A673 (cell line): ENCODE measurements around the gene SH2D3C.

Source experiments
- CTCF ChIP-seq: fragments of 300-800, 200-600 bp; sonication (generic); conservative IDR thresholded peaks from 2 replicates; pipeline ENCODE4 v1.5.1; 2017; ENCODE audit warnings: low read depth, mild to moderate bottlenecking, antibody characterized with exemption, low read length, moderate library complexity, mixed read lengths
- EZH2 ChIP-seq: fragments of 200-600 bp; sonication (generic); IDR thresholded peaks from 2 replicates; pipeline ENCODE4 v1.6.1; 2017; ENCODE audit warnings: borderline replicate concordance, low read depth, mild to moderate bottlenecking, mixed read lengths, antibody characterized with exemption, low read length; ENCODE audit not compliant: poor library complexity, severe bottlenecking

- TF ChIP-seq CTCF (no peak), EZH2 (no peak)
These were observed 14.7 kb upstream of the SH2D3C start for GRCh38 chr9:127793093-127793708.
